ENCODE results near the gene MRAP2. TPM values are rescaled to one million over a fixed set of nuclear protein-coding genes. Genes with fewer than 3 reads are reported as not detected.

MRAP2 gene
- total RNA-seq, 1 experiment from 2014 or later, result 2.5 TPM

GRCh38 chr6:84003654-84004053 lies 29.9 kb upstream of the MRAP2 start:
- H3K27ac ChIP-seq (ENCODE audit: low read length), result no peak overlapping the region

GRCh38 chr6:84007871-84008270 lies 25.7 kb upstream of the MRAP2 start:
- DNase-seq (ENCODE audit: low read depth, low spot score), result no peak
- CTCF ChIA-PET, result no interaction called here
- POLR2A ChIA-PET, result no interaction called here
- intact Hi-C loops (cut with micrococcal nuclease; ENCODE audit: unreplicated experiment) (no loop called here), in situ Hi-C loops (cut with HindIII; ENCODE audit: low pct_unique_long_range_greater_than_20kb, low sequenced_read_pairs) (no loop called here)
- no peak for ATAC-seq
- H3K27me3 ChIP-seq (ENCODE audit: control insufficient read depth, insufficient read depth, low read length), result no peaks in the 10 kb centered on the region
- H3K36me3 ChIP-seq (ENCODE audit: control insufficient read depth, insufficient read depth, low read length), result no peaks in the 10 kb centered on the region
- TF ChIP-seq SIN3A (IDR thresholded peaks at IDR 0.05; ENCODE audit: borderline replicate concordance, insufficient read depth, low read depth, low read length) (no peak), POLR2AphosphoS5 (IDR thresholded peaks at IDR 0.05; ENCODE audit: low read depth, low read length) (no peak), REST (IDR thresholded peaks at IDR 0.05; ENCODE audit: insufficient read depth in 1 of 2, low read depth in 2 of 2, low read length in 1 of 2) (no peak), TCF7L2 (IDR thresholded peaks at IDR 0.05; ENCODE audit: low read depth, low read length) (no peak)
- TF ChIP-seq, protein P1, sequence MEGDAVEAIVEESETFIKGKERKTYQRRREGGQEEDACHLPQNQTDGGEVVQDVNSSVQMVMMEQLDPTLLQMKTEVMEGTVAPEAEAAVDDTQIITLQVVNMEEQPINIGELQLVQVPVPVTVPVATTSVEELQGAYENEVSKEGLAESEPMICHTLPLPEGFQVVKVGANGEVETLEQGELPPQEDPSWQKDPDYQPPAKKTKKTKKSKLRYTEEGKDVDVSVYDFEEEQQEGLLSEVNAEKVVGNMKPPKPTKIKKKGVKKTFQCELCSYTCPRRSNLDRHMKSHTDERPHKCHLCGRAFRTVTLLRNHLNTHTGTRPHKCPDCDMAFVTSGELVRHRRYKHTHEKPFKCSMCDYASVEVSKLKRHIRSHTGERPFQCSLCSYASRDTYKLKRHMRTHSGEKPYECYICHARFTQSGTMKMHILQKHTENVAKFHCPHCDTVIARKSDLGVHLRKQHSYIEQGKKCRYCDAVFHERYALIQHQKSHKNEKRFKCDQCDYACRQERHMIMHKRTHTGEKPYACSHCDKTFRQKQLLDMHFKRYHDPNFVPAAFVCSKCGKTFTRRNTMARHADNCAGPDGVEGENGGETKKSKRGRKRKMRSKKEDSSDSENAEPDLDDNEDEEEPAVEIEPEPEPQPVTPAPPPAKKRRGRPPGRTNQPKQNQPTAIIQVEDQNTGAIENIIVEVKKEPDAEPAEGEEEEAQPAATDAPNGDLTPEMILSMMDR (IDR thresholded peaks at IDR 0.05), result no peak
- H3K4me1 ChIP-seq (ENCODE audit: control insufficient read depth, insufficient read depth, low read length), result no peaks in the 10 kb centered on the region
- no peak overlapping the region for H3K27ac ChIP-seq (ENCODE audit: low read length)
- BruUV-seq (replicated peaks), result no TSS peak
- H3K9me3 ChIP-seq (ENCODE audit: control insufficient read depth, insufficient read depth, low read depth, low read length), result no peaks in the 10 kb centered on the region
- no peak overlapping the region for H3K4me3 ChIP-seq (ENCODE audit: low read depth in 2 of 2, low read length in 2 of 2)

More at GRCh38 chr6:84003654-84004053, 29.9 kb upstream of the MRAP2 start:
- no peaks in the 10 kb centered on the region for H3K27me3 ChIP-seq (ENCODE audit: control insufficient read depth, insufficient read depth, low read length)
- no peak for TF ChIP-seq REST (IDR thresholded peaks at IDR 0.05; ENCODE audit: insufficient read depth in 1 of 2, low read depth in 2 of 2, low read length in 1 of 2)
- TF ChIP-seq, protein P1 (IDR thresholded peaks at IDR 0.05), result no peak
- TF ChIP-seq TCF7L2 (IDR thresholded peaks at IDR 0.05; ENCODE audit: low read depth, low read length), result no peak
- no peak for TF ChIP-seq SIN3A (IDR thresholded peaks at IDR 0.05; ENCODE audit: borderline replicate concordance, insufficient read depth, low read depth, low read length)
- ChIA-PET CTCF (no interaction called here), POLR2A (no interaction called here)
- no peaks in the 10 kb centered on the region for H3K9me3 ChIP-seq (ENCODE audit: control insufficient read depth, insufficient read depth, low read depth, low read length)
- no peaks in the 10 kb centered on the region for H3K4me1 ChIP-seq (ENCODE audit: control insufficient read depth, insufficient read depth, low read length)
- ATAC-seq (no peak), DNase-seq (ENCODE audit: low read depth, low spot score) (no peak)
- no peak overlapping the region for H3K4me3 ChIP-seq (ENCODE audit: low read depth in 2 of 2, low read length in 2 of 2)
- intact Hi-C loops (cut with micrococcal nuclease; ENCODE audit: unreplicated experiment), result no loop called here
- no peaks in the 10 kb centered on the region for H3K36me3 ChIP-seq (ENCODE audit: control insufficient read depth, insufficient read depth, low read length)
- in situ Hi-C loops (cut with HindIII; ENCODE audit: low pct_unique_long_range_greater_than_20kb, low sequenced_read_pairs), result no loop called here
- BruUV-seq (replicated peaks), result no TSS peak
